Neuron (in vitro differentiated cells): ENCODE results near the gene NBDY.

ENCODE experiments used
- H2AFZ ChIP-seq: one replicate; pipeline ENCODE4 v1.6.1; 2013; ENCODE audit warnings: low read depth, mild to moderate bottlenecking, inconsistent platforms, low read length, moderate library complexity
- H3K27me3 ChIP-seq: one replicate; pipeline ENCODE4 v1.6.1; 2013; ENCODE audit warnings: low read length; ENCODE audit not compliant: insufficient read depth
- H3K36me3 ChIP-seq: one replicate; pipeline ENCODE4 v1.6.1; 2013; ENCODE audit warnings: low read length; ENCODE audit not compliant: insufficient read depth
- H3K4me1 ChIP-seq: one replicate; pipeline ENCODE4 v1.6.1; 2013; ENCODE audit warnings: low read length; ENCODE audit not compliant: insufficient read depth
- H3K4me3 ChIP-seq: 2 replicates; pipeline ENCODE4 v1.5.1; 2013; ENCODE audit warnings: mild to moderate bottlenecking, low read length, moderate library complexity
- H3K9me3 ChIP-seq: one replicate; pipeline ENCODE4 v1.6.1; 2013; ENCODE audit warnings: low read length

NBDY gene

GRCh38 chrX:56794404-56795230 is 65.6 kb downstream of the NBDY start:
- peaks cover 5% of the 10 kb centered on the region for H3K9me3 ChIP-seq
- H3K4me1 ChIP-seq, result no peaks in the 10 kb centered on the region
- peaks cover 3% of the 10 kb centered on the region for H3K27me3 ChIP-seq
- no peak overlapping the region for H3K4me3 ChIP-seq
- peaks cover 6% of the 10 kb centered on the region for H3K36me3 ChIP-seq
- H2AFZ ChIP-seq, result no peak overlapping the region

DNA sequence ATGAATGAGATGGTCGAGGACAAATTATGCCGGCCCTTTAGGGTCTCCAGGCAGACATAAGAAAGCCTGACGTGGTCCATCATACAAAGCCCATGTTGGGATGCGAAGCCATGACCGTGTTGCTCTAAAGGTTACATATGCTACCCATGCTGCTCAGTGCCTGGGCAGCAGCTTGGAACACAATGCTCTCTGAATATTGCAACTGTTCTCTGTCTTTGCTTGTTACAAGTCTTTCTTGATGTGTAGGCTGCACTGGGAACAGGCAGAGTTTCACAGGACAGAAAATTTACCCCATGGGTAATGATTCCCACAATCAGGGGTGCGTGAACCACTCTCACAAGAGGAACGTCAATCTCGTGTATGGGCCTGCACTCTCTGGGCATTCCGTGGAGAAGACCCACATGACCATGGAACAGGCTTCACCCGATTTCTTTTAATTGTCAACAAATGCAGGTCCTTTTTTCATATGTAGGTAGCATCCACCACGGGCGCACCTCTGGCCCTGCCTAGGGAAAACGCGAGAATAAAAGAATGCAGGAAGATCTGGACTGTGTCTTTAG is 66.3 kb downstream of the NBDY start:
- no peaks in the 10 kb centered on the region for H3K4me1 ChIP-seq
- H3K27me3 ChIP-seq, result peaks cover 3% of the 10 kb centered on the region
- no peak overlapping the region for H2AFZ ChIP-seq
- peaks cover 6% of the 10 kb centered on the region for H3K36me3 ChIP-seq
- H3K4me3 ChIP-seq, result no peak overlapping the region
- peaks cover 5% of the 10 kb centered on the region for H3K9me3 ChIP-seq

- Histone ChIP-seq H3K4me1 (no peaks in the 10 kb centered on the region), H2AFZ (no peak overlapping the region), H3K36me3 (peaks cover 6% of the 10 kb centered on the region), H3K9me3 (peaks cover 5% of the 10 kb centered on the region), H3K27me3 (peaks cover 3% of the 10 kb centered on the region), H3K4me3 (no peak overlapping the region)
Measured at GRCh38 chrX:56796641-56797395, 67.8 kb downstream of the NBDY start.

- Histone ChIP-seq H3K4me1 (no peaks in the 10 kb centered on the region), H2AFZ (no peak overlapping the region), H3K27me3 (peaks cover 3% of the 10 kb centered on the region), H3K36me3 (peaks cover 6% of the 10 kb centered on the region), H3K4me3 (no peak overlapping the region), H3K9me3 (peaks cover 5% of the 10 kb centered on the region)
Measured at GRCh38 chrX:56797574-56798338, 68.7 kb downstream of the NBDY start.

- peaks cover 6% of the 10 kb centered on the region for H3K36me3 ChIP-seq
- no peak overlapping the region for H2AFZ ChIP-seq
- H3K4me1 ChIP-seq, result no peaks in the 10 kb centered on the region
- peaks cover 5% of the 10 kb centered on the region for H3K9me3 ChIP-seq
- peaks cover 3% of the 10 kb centered on the region for H3K27me3 ChIP-seq
- no peak overlapping the region for H3K4me3 ChIP-seq
Measured at GRCh38 chrX:56798339-56798711, 69.3 kb downstream of the NBDY start.

GRCh38 chrX:56798866-56799758 is 70.1 kb downstream of the NBDY start:
- Histone ChIP-seq H3K27me3 (peaks cover 3% of the 10 kb centered on the region), H3K9me3 (peaks cover 5% of the 10 kb centered on the region), H3K4me1 (no peaks in the 10 kb centered on the region), H3K36me3 (peaks cover 6% of the 10 kb centered on the region), H2AFZ (no peak overlapping the region), H3K4me3 (no peak overlapping the region)

GRCh38 chrX:56800307-56800706 is 71.3 kb downstream of the NBDY start:
- Histone ChIP-seq H3K4me3 (no peak overlapping the region), H3K27me3 (peaks cover 3% of the 10 kb centered on the region), H2AFZ (no peak overlapping the region), H3K36me3 (peaks cover 6% of the 10 kb centered on the region), H3K9me3 (no peaks in the 10 kb centered on the region), H3K4me1 (no peaks in the 10 kb centered on the region)

GRCh38 chrX:56800801-56801200 is 71.8 kb downstream of the NBDY start:
- Histone ChIP-seq H3K4me3 (no peak overlapping the region), H3K9me3 (no peaks in the 10 kb centered on the region), H2AFZ (no peak overlapping the region), H3K36me3 (peaks cover 6% of the 10 kb centered on the region), H3K27me3 (no peaks in the 10 kb centered on the region), H3K4me1 (no peaks in the 10 kb centered on the region)

DNA sequence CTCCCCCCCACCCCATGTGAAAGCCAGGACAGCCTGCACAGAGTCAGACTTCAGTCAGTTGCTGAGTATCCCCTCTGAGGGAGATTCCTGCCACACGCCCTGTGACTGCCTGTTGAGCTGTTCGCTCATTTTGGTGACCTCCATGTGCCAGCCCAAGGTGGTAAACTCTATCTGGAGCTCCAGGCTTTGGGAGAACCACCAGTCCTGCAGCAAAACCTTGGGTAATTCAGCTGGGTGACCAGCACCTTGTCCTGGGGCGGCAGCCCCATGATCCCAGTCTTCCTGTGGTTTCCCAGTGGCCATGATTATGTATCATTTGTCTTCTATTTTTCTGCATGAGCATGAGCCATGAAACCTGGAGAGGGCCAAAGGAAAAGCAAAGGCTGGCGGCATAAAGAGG is 73.4 kb downstream of the NBDY start:
- peaks cover 6% of the 10 kb centered on the region for H3K36me3 ChIP-seq
- H3K9me3 ChIP-seq, result no peaks in the 10 kb centered on the region
- H3K4me3 ChIP-seq, result no peak overlapping the region
- no peaks in the 10 kb centered on the region for H3K4me1 ChIP-seq
- H2AFZ ChIP-seq, result no peak overlapping the region
- H3K27me3 ChIP-seq, result no peaks in the 10 kb centered on the region

- Histone ChIP-seq H2AFZ (no peak overlapping the region), H3K36me3 (peaks cover 5% of the 10 kb centered on the region), H3K4me1 (no peaks in the 10 kb centered on the region), H3K9me3 (no peaks in the 10 kb centered on the region), H3K4me3 (peak overlapping the region; percentile 13), H3K27me3 (no peaks in the 10 kb centered on the region)
Measured at GRCh38 chrX:56802921-56803849, 74.1 kb downstream of the NBDY start.

DNA sequence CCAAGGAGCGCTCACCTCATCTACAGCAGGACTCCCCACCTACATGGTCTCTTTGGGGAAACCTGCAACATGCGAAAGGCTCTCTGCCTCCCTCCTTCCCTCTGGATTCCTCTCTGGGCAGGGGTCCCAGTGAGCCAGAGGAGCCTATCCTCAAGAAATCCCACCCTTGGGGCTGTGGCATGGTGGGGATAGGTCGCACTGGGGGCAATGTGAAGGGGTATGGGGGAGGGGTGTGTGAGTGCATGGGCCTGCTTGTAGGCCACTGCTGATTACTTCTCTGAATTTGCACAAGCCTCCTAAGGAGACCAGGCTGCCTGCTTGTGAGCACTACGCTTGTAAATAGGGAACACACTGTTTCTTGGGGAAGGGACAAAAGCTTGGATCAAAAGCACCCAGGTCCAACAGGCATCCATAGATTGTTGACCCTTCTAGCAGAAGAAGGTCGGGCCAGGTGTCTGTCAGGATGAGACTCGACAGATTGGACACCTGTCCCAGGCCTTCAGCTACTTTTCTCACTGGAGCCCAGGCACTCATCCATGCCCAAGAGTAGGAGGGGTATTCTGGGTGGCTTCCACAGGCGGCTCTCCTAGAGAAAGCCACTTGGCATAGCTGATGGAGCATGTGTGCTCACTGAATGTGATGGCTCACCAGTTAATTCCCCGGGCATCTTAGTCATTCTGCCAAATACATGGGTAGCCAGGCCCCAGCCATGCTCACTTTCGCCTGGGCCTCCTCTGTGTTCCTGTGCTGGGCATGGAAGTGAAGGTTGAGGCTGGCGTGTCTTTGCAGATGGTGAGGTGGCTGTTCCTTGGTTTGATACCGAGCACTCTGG is 75.0 kb downstream of the NBDY start:
- Histone ChIP-seq H3K9me3 (no peaks in the 10 kb centered on the region), H3K27me3 (no peaks in the 10 kb centered on the region), H2AFZ (no peak overlapping the region), H3K36me3 (no peaks in the 10 kb centered on the region), H3K4me3 (no peak overlapping the region), H3K4me1 (no peaks in the 10 kb centered on the region)
